Smooth muscle cell (in vitro differentiated cells): ENCODE measurements around the gene VSNL1. TPM values are rescaled to one million over a fixed set of nuclear protein-coding genes. Genes with fewer than 3 reads are reported as not detected.

ENCODE experiments used
- DNase-seq: peaks from one replicate; lab custom pipeline; 2025; ENCODE audit not compliant: unreplicated experiment; lab: John Stamatoyannopoulos, UW
- H2AFZ ChIP-seq: fragments of 200-600 bp; sonication (generic); 2 replicates; pipeline ENCODE4 v1.6.0; 2016; ENCODE audit warnings: antibody characterized with exemption, low read depth, mild to moderate bottlenecking
- H3F3A ChIP-seq: fragments of 200-600 bp; sonication (generic); 2 replicates; pipeline ENCODE4 v1.6.0; 2017; ENCODE audit warnings: antibody characterized with exemption, low read depth
- H3K27ac ChIP-seq: fragments of 200-600 bp; sonication (generic); 2 replicates; pipeline ENCODE4 v1.5.1; 2016; ENCODE audit warnings: low read depth, mild to moderate bottlenecking
- H3K27me3 ChIP-seq: fragments of 200-600 bp; sonication (generic); 2 replicates; pipeline ENCODE4 v1.6.1; 2016; ENCODE audit warnings: low read depth, mild to moderate bottlenecking
- H3K36me3 ChIP-seq: fragments of 200-600 bp; sonication (generic); 2 replicates; pipeline ENCODE4 v1.5.1; 2016; ENCODE audit warnings: low read depth
- H3K4me1 ChIP-seq: fragments of 200-600 bp; sonication (generic); 2 replicates; pipeline ENCODE4 v1.5.1; 2016; ENCODE audit warnings: low read depth
- H3K4me2 ChIP-seq: fragments of 200-600 bp; sonication (generic); 2 replicates; pipeline ENCODE4 v1.6.0; 2016; ENCODE audit warnings: mild to moderate bottlenecking
- H3K4me3 ChIP-seq: fragments of 200-600 bp; sonication (generic); 2 replicates; pipeline ENCODE4 v1.5.1; 2016; ENCODE audit warnings: mild to moderate bottlenecking
- H3K79me2 ChIP-seq: fragments of 200-600 bp; sonication (generic); 2 replicates; pipeline ENCODE4 v1.6.0; 2016; ENCODE audit warnings: low read depth, mild to moderate bottlenecking
- H3K9ac ChIP-seq: fragments of 200-600 bp; sonication (generic); 2 replicates; pipeline ENCODE4 v1.6.0; 2016; ENCODE audit warnings: low read depth
- H3K9me3 ChIP-seq: fragments of 200-600 bp; sonication (generic); replicated peaks from 2 replicates; pipeline ENCODE4 v1.5.1; 2016; ENCODE audit warnings: low read depth
- H4K20me1 ChIP-seq: fragments of 200-600 bp; sonication (generic); 2 replicates; pipeline ENCODE4 v1.6.0; 2016; ENCODE audit warnings: low read depth
- WGBS: methylation state at CpG from one replicate; pipeline ENCODE4 v1.1.7; 2016; ENCODE audit warnings: low lambda C conversion rate; 5-methylcytosine and 5-hydroxymethylcytosine counted together
- polyA plus RNA-seq: library from polyadenylated mRNA; unstranded; fragments of >200 nt; fragmentation: Nextera tagmentation; extraction: Ambion mirVana; gene quantifications from 2 replicates; pipeline ENCODE4 v1.2.1, GENCODE V29; 2016
- total RNA-seq: library from RNA; depleted of rRNA; stranded (reverse); fragments of >200 nt; gene quantifications from 2 replicates; pipeline ENCODE4 v1.2.3, GENCODE V29; 2014
- TF ChIP-seq, protein P1 (sequence below): fragments of 200-600 bp; sonication (generic); IDR thresholded peaks from 2 replicates; pipeline ENCODE4 v1.5.1; 2017; ENCODE audit warnings: borderline replicate concordance, mild to moderate bottlenecking, antibody characterized with exemption; ENCODE audit not compliant: insufficient read depth, poor library complexity, severe bottlenecking

The VSNL1 gene
- total and polyA plus RNA-seq, 2 experiments from 2014 or later: 2.8 to 4.5 TPM

DNA sequence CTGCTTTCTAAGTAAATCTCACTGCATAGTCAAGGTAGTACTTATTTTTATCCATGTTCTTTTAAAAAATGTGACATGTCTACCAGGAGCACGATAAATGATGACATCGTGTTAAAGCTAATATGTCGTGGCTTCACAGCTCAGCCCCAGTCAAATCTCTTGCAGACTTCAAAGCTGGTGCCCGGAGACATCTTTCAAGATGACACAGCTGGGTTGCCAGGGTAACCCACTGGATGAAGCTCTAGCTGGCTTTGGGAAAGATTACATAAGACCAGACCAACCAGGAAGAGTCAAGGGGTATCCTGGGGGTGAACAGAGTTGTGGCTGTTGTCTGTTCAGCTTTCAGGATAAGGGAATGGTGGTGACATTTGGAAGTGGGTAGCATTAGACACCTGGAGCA lies 67.8 kb downstream of the VSNL1 start:
- H3K4me3 ChIP-seq: no peak overlapping the region
- H3K4me1 ChIP-seq: no peaks in the 10 kb centered on the region
- TF ChIP-seq, protein P1, sequence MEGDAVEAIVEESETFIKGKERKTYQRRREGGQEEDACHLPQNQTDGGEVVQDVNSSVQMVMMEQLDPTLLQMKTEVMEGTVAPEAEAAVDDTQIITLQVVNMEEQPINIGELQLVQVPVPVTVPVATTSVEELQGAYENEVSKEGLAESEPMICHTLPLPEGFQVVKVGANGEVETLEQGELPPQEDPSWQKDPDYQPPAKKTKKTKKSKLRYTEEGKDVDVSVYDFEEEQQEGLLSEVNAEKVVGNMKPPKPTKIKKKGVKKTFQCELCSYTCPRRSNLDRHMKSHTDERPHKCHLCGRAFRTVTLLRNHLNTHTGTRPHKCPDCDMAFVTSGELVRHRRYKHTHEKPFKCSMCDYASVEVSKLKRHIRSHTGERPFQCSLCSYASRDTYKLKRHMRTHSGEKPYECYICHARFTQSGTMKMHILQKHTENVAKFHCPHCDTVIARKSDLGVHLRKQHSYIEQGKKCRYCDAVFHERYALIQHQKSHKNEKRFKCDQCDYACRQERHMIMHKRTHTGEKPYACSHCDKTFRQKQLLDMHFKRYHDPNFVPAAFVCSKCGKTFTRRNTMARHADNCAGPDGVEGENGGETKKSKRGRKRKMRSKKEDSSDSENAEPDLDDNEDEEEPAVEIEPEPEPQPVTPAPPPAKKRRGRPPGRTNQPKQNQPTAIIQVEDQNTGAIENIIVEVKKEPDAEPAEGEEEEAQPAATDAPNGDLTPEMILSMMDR: no peak
- no peak for DNase-seq
- H3F3A ChIP-seq: no peaks in the 10 kb centered on the region
- no peaks in the 10 kb centered on the region for H3K9me3 ChIP-seq
- H3K36me3 ChIP-seq: no peaks in the 10 kb centered on the region
- no peak overlapping the region for H2AFZ ChIP-seq
- H3K79me2 ChIP-seq: no peaks in the 10 kb centered on the region
- WGBS: 24% methylated on average over 4 of the region's 4 CpGs
- no peaks in the 10 kb centered on the region for H4K20me1 ChIP-seq
- H3K4me2 ChIP-seq: no peak overlapping the region
- H3K9ac ChIP-seq: no peak overlapping the region
- H3K27ac ChIP-seq: no peak overlapping the region
- no peaks in the 10 kb centered on the region for H3K27me3 ChIP-seq

DNA sequence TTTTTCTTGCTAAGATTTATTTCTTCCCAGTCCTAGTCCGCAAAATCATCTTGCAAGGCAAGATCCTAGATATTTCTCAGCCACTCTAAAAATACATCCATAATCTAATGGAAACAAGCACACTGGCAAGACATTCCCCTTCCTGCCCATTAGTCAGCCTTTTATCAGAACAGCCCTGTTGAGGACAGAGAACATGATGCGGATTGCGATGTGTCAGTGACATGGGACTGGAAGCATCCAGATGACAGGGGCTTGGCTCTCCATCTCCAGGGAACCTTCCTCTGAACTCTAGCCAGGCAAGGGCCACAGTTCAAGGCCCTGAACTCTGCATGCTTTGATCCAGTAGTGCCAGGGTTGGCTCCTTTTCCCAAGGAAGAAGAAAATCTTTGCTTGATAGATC lies 70.0 kb downstream of the VSNL1 start:
- no peak for DNase-seq
- Histone ChIP-seq H3K27me3 (no peaks in the 10 kb centered on the region), H3K4me3 (no peak overlapping the region), H3K9me3 (no peaks in the 10 kb centered on the region), H3K4me2 (no peak overlapping the region), H3F3A (no peaks in the 10 kb centered on the region), H3K9ac (no peak overlapping the region), H3K4me1 (no peaks in the 10 kb centered on the region), H4K20me1 (no peaks in the 10 kb centered on the region), H3K27ac (no peak overlapping the region), H2AFZ (no peak overlapping the region), H3K79me2 (no peaks in the 10 kb centered on the region), H3K36me3 (no peaks in the 10 kb centered on the region)
- TF ChIP-seq, protein P1: no peak
- 13% methylated on average over 3 of the region's 3 CpGs for WGBS

DNA sequence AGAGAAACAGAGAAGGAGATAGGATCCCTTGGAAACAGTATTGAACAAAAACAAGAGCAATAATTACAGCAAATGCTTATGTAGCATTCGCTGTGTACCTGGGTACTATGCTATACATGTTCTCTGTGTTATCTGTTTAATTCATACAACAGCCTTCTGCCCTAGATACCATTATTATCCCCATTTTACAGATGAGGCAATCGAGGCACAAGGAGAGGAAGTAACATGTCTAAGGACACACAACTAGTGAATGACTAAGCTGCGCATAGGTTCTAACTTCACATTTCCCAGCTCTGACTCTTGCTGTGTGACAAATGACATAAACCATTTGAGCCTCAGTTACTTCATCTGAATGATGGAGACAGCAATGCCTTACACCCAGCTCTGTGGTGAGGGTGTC lies 70.5 kb downstream of the VSNL1 start:
- H3K4me3 ChIP-seq: no peak overlapping the region
- H3K36me3 ChIP-seq: no peaks in the 10 kb centered on the region
- no peak overlapping the region for H3K9ac ChIP-seq
- H3K4me1 ChIP-seq: no peaks in the 10 kb centered on the region
- no peak for DNase-seq
- no peak overlapping the region for H3K4me2 ChIP-seq
- no peaks in the 10 kb centered on the region for H3K9me3 ChIP-seq
- H3K79me2 ChIP-seq: no peaks in the 10 kb centered on the region
- WGBS: 89% methylated on average over 3 of the region's 3 CpGs
- H3K27me3 ChIP-seq: no peaks in the 10 kb centered on the region
- H3F3A ChIP-seq: no peaks in the 10 kb centered on the region
- no peaks in the 10 kb centered on the region for H4K20me1 ChIP-seq
- no peak overlapping the region for H2AFZ ChIP-seq
- TF ChIP-seq, protein P1: no peak
- no peak overlapping the region for H3K27ac ChIP-seq

DNA sequence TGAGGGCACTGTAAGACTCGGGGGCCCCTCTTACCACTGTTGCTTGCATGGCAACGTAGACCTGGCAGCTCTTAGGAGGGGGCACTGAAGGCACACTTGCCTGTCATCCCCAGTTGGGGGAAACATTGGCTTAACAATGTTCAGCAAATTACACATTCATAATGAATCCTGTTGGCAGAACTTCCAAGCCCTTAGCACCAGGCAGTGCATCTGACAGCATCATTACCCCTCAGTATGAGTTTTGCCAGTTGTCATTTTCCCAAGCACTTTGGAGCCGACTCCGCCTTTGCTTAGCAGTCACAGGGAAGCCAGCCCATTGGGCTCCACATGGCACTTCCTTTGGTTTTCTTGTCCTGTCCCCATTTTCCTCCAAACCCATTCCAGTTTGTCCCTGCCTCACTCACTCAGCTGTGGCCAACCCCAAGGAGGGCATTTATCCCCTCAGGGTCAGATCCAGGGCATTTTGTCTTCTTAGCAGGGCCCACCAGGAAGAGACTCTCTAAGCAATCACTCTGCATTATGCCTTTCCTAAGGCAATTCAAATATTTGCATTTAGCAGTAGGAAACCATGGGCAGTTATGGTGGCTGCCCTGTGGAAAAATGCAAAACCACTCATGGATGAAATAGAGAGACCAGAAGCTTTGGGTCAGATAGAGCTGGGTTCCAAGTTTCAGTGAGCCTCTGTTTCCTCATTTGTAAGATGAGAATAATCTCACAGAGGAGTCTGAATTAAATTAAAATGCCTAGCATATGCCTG lies 73.9 kb downstream of the VSNL1 start:
- Histone ChIP-seq H3K4me1 (no peaks in the 10 kb centered on the region), H2AFZ (no peak overlapping the region), H3K4me2 (no peak overlapping the region), H3F3A (no peaks in the 10 kb centered on the region), H3K79me2 (no peaks in the 10 kb centered on the region), H3K27me3 (no peaks in the 10 kb centered on the region), H3K4me3 (no peak overlapping the region), H3K9me3 (no peaks in the 10 kb centered on the region), H3K9ac (no peak overlapping the region), H3K27ac (no peak overlapping the region), H4K20me1 (no peaks in the 10 kb centered on the region), H3K36me3 (no peaks in the 10 kb centered on the region)
- 100% methylated on average over 4 of the region's 4 CpGs for WGBS
- TF ChIP-seq, protein P1: no peak
- no peak for DNase-seq
